Lower leg skin (tissue), 3 donors: ENCODE results near the gene TAS2R43.

Source experiments
- CTCF ChIP-seq, 3 donors: fragments of 450-650 bp; IDR thresholded peaks; one replicate each; pipeline ENCODE4 v1.5.1; 2016; ENCODE audit warnings: antibody characterized with exemption in 3 of 3, mild to moderate bottlenecking in 3 of 3, moderate library complexity in 2 of 3
- POLR2A ChIP-seq, 2 donors: fragments of 450-650 bp; IDR thresholded peaks; one replicate each; pipeline ENCODE4 v1.6.1; 2016 to 2017; ENCODE audit warnings: antibody characterized with exemption in 2 of 2, mild to moderate bottlenecking in 1 of 2, moderate library complexity in 1 of 2

GRCh38 chr12:11136075-11136474 is 44.0 kb upstream of the TAS2R43 start:
- TF ChIP-seq POLR2A (IDR thresholded peaks at IDR 0.05) (no peak), CTCF (IDR thresholded peaks at IDR 0.05) (no peak)
